MM.1S (cell line): ENCODE results near the gene ESCO1.

ENCODE experiments used
- DNase-seq: peaks from one replicate; pipeline ENCODE4 v3.0.0-alpha.2; 2015
- H2AFZ ChIP-seq: fragments of 300-600 bp; sonication (generic); 2 replicates; pipeline ENCODE4 v1.6.0; 2016; ENCODE audit warnings: antibody characterized with exemption, low read length
- H3F3A ChIP-seq: fragments of 300-600 bp; sonication (generic); 2 replicates; pipeline ENCODE4 v1.6.1; 2016; ENCODE audit warnings: mild to moderate bottlenecking, antibody characterized with exemption, low read length, moderate library complexity, mixed read lengths; ENCODE audit not compliant: insufficient read depth
- H3K27ac ChIP-seq: fragments of 300-600 bp; sonication (generic); 2 replicates; pipeline ENCODE4 v1.5.1; 2016; ENCODE audit warnings: mild to moderate bottlenecking, low read length
- H3K27me3 ChIP-seq: fragments of 300-600 bp; sonication (generic); replicated peaks from 2 replicates; pipeline ENCODE4 v1.6.0; 2016; ENCODE audit warnings: low read length; ENCODE audit not compliant: insufficient read depth
- H3K36me3 ChIP-seq: fragments of 300-600 bp; sonication (generic); replicated peaks from 2 replicates; pipeline ENCODE4 v1.6.1; 2016; ENCODE audit warnings: mild to moderate bottlenecking, low read length, mixed read lengths; ENCODE audit not compliant: insufficient read depth
- H3K4me1 ChIP-seq: fragments of 300-600 bp; sonication (generic); 2 replicates; pipeline ENCODE4 v1.6.1; 2016; ENCODE audit warnings: low read length, mixed read lengths
- H3K4me2 ChIP-seq: fragments of 300-600 bp; sonication (generic); 2 replicates; pipeline ENCODE4 v1.6.0; 2016; ENCODE audit warnings: low read depth, low read length
- H3K4me3 ChIP-seq: fragments of 300-600 bp; sonication (generic); 2 replicates; pipeline ENCODE4 v1.5.1; 2016; ENCODE audit warnings: low read length, mixed read lengths
- H3K79me2 ChIP-seq: fragments of 300-600 bp; sonication (generic); 2 replicates; pipeline ENCODE4 v1.6.1; 2016; ENCODE audit warnings: mixed run types, low read length, mixed read lengths
- H3K9ac ChIP-seq: fragments of 300-600 bp; sonication (generic); 2 replicates; pipeline ENCODE4 v1.6.1; 2016; ENCODE audit warnings: low read length, mixed read lengths
- H3K9me2 ChIP-seq: fragments of 300-600 bp; sonication (generic); replicated peaks from 2 replicates; pipeline ENCODE4 v1.6.1; 2016; ENCODE audit warnings: mild to moderate bottlenecking, low read length, mixed read lengths; ENCODE audit not compliant: insufficient read depth
- H3K9me3 ChIP-seq: fragments of 300-600 bp; sonication (generic); replicated peaks from 2 replicates; pipeline ENCODE4 v1.6.1; 2016; ENCODE audit warnings: mild to moderate bottlenecking, low read length, mixed read lengths; ENCODE audit not compliant: insufficient read depth
- H4K20me1 ChIP-seq: fragments of 300-600 bp; sonication (generic); 2 replicates; pipeline ENCODE4 v1.6.1; 2016; ENCODE audit warnings: mild to moderate bottlenecking, low read length, moderate library complexity, mixed read lengths; ENCODE audit not compliant: insufficient read depth
- CTCF ChIP-seq: fragments of 300-600 bp; sonication (generic); IDR thresholded peaks from 2 replicates; pipeline ENCODE4 v1.5.1; 2016; ENCODE audit warnings: antibody characterized with exemption, low read length, mixed read lengths
- EZH2 ChIP-seq: fragments of 300-600 bp; sonication (generic); optimal IDR thresholded peaks from 2 replicates; pipeline ENCODE3; 2017; ENCODE audit warnings: low read depth, mild to moderate bottlenecking, antibody characterized with exemption, low read length, mixed read lengths
- EZH2phosphoT487 ChIP-seq: fragments of 300-600 bp; sonication (generic); IDR thresholded peaks from 2 replicates; pipeline ENCODE4 v1.6.1; 2018; ENCODE audit warnings: antibody characterized with exemption, low read length

Gene ESCO1

DNA sequence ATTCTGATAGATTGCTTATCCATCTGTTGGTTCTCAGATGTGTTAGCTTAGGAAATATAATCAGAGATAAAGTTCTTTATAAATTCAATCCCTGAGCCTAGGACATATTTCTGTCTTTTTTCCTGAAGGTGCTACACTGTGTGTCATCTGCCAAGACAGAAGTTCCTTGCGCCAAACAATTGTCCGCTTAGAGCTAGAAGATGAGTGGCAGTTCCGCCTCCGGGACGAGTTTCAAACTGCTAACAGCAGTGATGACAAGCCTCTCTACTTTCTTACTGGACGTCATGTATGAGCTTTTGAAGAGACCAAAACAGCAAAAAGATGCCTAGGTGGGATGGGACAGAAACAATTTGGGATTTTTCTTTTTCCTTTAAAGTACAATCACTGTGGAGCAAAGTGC, 78.0 kb downstream of the ESCO1 start:
- Histone ChIP-seq H3K36me3 (no peaks in the 10 kb centered on the region; the same call in 1 of the 2 replicates), H3K4me3 (no peak overlapping the region), H2AFZ (no peak overlapping the region), H3K9me3 (no peaks in the 10 kb centered on the region), H3K79me2 (no peaks in the 10 kb centered on the region), H3K9me2 (no peaks in the 10 kb centered on the region), H3K27me3 (no peaks in the 10 kb centered on the region), H4K20me1 (no peaks in the 10 kb centered on the region), H3K4me1 (no peaks in the 10 kb centered on the region), H3K27ac (no peak overlapping the region), H3K9ac (no peak overlapping the region), H3K4me2 (no peak overlapping the region), H3F3A (no peaks in the 10 kb centered on the region)
- TF ChIP-seq EZH2phosphoT487 (no peak), EZH2 (no peak), CTCF (no peak)
- DNase-seq = no peak

DNA sequence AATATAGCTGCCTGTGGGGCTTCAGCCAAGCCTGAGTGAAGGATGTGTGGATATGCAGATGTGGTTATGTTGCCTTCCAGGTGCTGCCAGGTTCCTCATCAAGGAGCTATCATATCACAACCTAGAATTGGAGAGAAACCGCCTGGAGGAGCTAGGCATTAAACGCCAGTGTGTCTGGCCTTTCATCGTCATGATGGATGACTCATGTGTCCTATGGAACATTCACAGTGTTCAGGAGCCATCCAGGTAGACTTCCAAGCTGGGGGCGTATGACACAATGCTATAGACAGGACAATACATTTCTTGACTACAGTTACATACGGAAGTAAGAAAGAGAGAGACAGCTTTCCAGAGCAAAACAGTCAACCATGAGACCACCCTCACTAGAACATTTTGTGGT, 86.8 kb downstream of the ESCO1 start:
- Histone ChIP-seq H3K4me1 (no peaks in the 10 kb centered on the region), H3K27ac (no peak overlapping the region), H3F3A (no peaks in the 10 kb centered on the region), H3K4me3 (no peak overlapping the region), H4K20me1 (no peaks in the 10 kb centered on the region), H3K36me3 (no peaks in the 10 kb centered on the region), H2AFZ (no peak overlapping the region), H3K79me2 (no peaks in the 10 kb centered on the region), H3K27me3 (no peaks in the 10 kb centered on the region), H3K9ac (no peak overlapping the region), H3K9me2 (no peaks in the 10 kb centered on the region), H3K9me3 (no peaks in the 10 kb centered on the region), H3K4me2 (no peak overlapping the region)
- TF ChIP-seq EZH2phosphoT487 (no peak), EZH2 (no peak), CTCF (no peak)
- no peak for DNase-seq

DNA sequence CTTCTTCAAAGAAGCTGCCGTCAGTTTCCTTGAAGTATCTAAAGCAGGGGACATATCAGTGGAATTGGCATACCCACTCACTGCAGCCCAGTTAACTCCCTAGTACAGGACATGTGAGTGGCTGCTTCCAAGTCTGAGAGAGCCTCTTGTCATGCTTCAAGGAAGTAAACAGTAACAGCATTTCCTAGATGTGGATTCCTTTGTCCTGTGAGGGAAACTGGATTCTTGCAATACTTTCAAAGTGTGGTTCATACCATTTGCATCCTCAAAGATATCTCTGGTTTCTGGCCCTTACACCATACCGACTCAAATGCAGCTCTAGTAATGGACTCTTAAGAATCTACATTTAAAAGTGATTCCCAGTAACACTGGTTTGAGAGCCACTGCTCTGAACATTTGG, 87.2 kb downstream of the ESCO1 start:
- no peaks in the 10 kb centered on the region for H3F3A ChIP-seq
- H4K20me1 ChIP-seq = no peaks in the 10 kb centered on the region
- TF ChIP-seq EZH2 (no peak), EZH2phosphoT487 (no peak), CTCF (no peak)
- no peaks in the 10 kb centered on the region for H3K79me2 ChIP-seq
- no peak overlapping the region for H3K9ac ChIP-seq
- H3K9me3 ChIP-seq = no peaks in the 10 kb centered on the region
- H3K9me2 ChIP-seq = no peaks in the 10 kb centered on the region
- no peak overlapping the region for H3K27ac ChIP-seq
- DNase-seq = no peak
- no peak overlapping the region for H3K4me2 ChIP-seq
- H2AFZ ChIP-seq = no peak overlapping the region
- no peaks in the 10 kb centered on the region for H3K36me3 ChIP-seq
- no peaks in the 10 kb centered on the region for H3K27me3 ChIP-seq
- no peaks in the 10 kb centered on the region for H3K4me1 ChIP-seq
- H3K4me3 ChIP-seq = no peak overlapping the region
